Neural cell (in vitro differentiated cells): ENCODE measurements around the gene KIF5B. TPM values are rescaled to one million over a fixed set of nuclear protein-coding genes. Genes with fewer than 3 reads are reported as not detected.

Experiments used
- H2AFZ ChIP-seq: fragments of 200-600, 300-800 bp; sonication (generic), shearing (Covaris generic); 2 replicates; pipeline ENCODE4 v1.6.0; 2014; ENCODE audit warnings: low read depth, mild to moderate bottlenecking, antibody characterized with exemption, low read length, moderate library complexity
- H3F3A ChIP-seq: fragments of 200-600 bp; shearing (Covaris generic); 2 replicates; pipeline ENCODE4 v1.6.1; 2016; ENCODE audit warnings: mild to moderate bottlenecking, moderate library complexity, mixed read lengths, antibody characterized with exemption, low read length; ENCODE audit not compliant: insufficient read depth, poor library complexity, severe bottlenecking
- H3K27ac ChIP-seq: fragments of 200-600, 300-800 bp; sonication (generic), shearing (Covaris generic); 2 replicates; pipeline ENCODE4 v1.5.1; 2014; ENCODE audit warnings: mild to moderate bottlenecking, low read length, moderate library complexity
- H3K27me3 ChIP-seq: fragments of 300-800, 200-600 bp; sonication (generic), shearing (Covaris generic); 2 replicates; pipeline ENCODE4 v1.6.0; 2014; ENCODE audit warnings: mild to moderate bottlenecking, low read depth, low read length, moderate library complexity; ENCODE audit not compliant: insufficient read depth
- H3K36me3 ChIP-seq: fragments of 300-800, 200-600 bp; sonication (generic), shearing (Covaris generic); 2 replicates; pipeline ENCODE4 v1.5.1; 2014; ENCODE audit warnings: mild to moderate bottlenecking, antibody characterized with exemption, low read length, moderate library complexity; ENCODE audit not compliant: insufficient read depth
- H3K4me2 ChIP-seq: fragments of 300-800, 200-600 bp; sonication (generic), shearing (Covaris generic); 2 replicates; pipeline ENCODE4 v1.6.0; 2014; ENCODE audit warnings: mild to moderate bottlenecking, low read length
- H3K4me3 ChIP-seq: fragments of 300-800, 200-600 bp; sonication (generic), shearing (Covaris generic); 2 replicates; pipeline ENCODE4 v1.5.1; 2014; ENCODE audit warnings: mild to moderate bottlenecking, low read length, moderate library complexity
- H3K79me2 ChIP-seq: fragments of 200-600 bp; shearing (Covaris generic); replicated peaks from 2 replicates; pipeline ENCODE4 v1.6.0; 2014; ENCODE audit warnings: mild to moderate bottlenecking, low read length, moderate library complexity; ENCODE audit not compliant: insufficient read depth
- H3K9ac ChIP-seq: fragments of 300-800, 200-600 bp; sonication (generic), shearing (Covaris generic); 2 replicates; pipeline ENCODE4 v1.6.1; 2016; ENCODE audit warnings: mild to moderate bottlenecking, low read length, mixed read lengths
- H3K9me2 ChIP-seq: fragments of 200-600 bp; shearing (Covaris generic); 2 replicates; pipeline ENCODE4 v1.6.1; 2016; ENCODE audit warnings: mild to moderate bottlenecking, low read length, mixed read lengths; ENCODE audit not compliant: insufficient read depth
- H3K9me3 ChIP-seq: fragments of 200-600, 300-800 bp; sonication (generic), shearing (Covaris generic); 2 replicates; pipeline ENCODE4 v1.6.1; 2016; ENCODE audit warnings: mild to moderate bottlenecking, mixed run types, low read length, moderate library complexity, mixed read lengths
- H4K20me1 ChIP-seq: fragments of 200-600 bp; shearing (Covaris generic); 2 replicates; pipeline ENCODE4 v1.6.1; 2016; ENCODE audit warnings: mild to moderate bottlenecking, mixed run types; ENCODE audit not compliant: insufficient read depth
- CTCF ChIP-seq: fragments of 450-650 bp; IDR thresholded peaks from 2 replicates; pipeline ENCODE4 v1.5.1; 2014; ENCODE audit warnings: antibody characterized with exemption, mild to moderate bottlenecking, moderate library complexity; ENCODE audit not compliant: poor library complexity, severe bottlenecking
- EP300 ChIP-seq: fragments of 450-650 bp; conservative IDR thresholded peaks from 2 replicates; pipeline ENCODE4 v1.6.1; 2014; ENCODE audit warnings: antibody characterized with exemption, mild to moderate bottlenecking, moderate library complexity; ENCODE audit not compliant: poor library complexity, severe bottlenecking
- EZH2 ChIP-seq: fragments of 200-600, 300-800 bp; shearing (Covaris generic), sonication (generic); IDR thresholded peaks from 2 replicates; pipeline ENCODE4 v1.6.1; 2014; ENCODE audit warnings: antibody characterized with exemption, low read length, borderline replicate concordance, mild to moderate bottlenecking; ENCODE audit not compliant: insufficient read depth, poor library complexity, severe bottlenecking
- MXI1 ChIP-seq: fragments of 450-650 bp; conservative IDR thresholded peaks from 2 replicates; pipeline ENCODE4 v1.6.1; 2014; ENCODE audit warnings: antibody characterized with exemption, mild to moderate bottlenecking; ENCODE audit not compliant: poor library complexity, severe bottlenecking
- POLR2AphosphoS5 ChIP-seq: IDR thresholded peaks from 2 replicates; pipeline ENCODE4 v1.6.1; 2012
- RAD21 ChIP-seq: fragments of 450-650 bp; conservative IDR thresholded peaks from 2 replicates; pipeline ENCODE4 v1.6.1; 2014; ENCODE audit warnings: antibody characterized with exemption, mild to moderate bottlenecking, moderate library complexity
- SMC3 ChIP-seq: fragments of 450-650 bp; conservative IDR thresholded peaks from 2 replicates; pipeline ENCODE4 v1.6.1; 2014; ENCODE audit warnings: antibody characterized with exemption, mild to moderate bottlenecking, moderate library complexity; ENCODE audit not compliant: poor library complexity
- TAF1 ChIP-seq: IDR thresholded peaks from 2 replicates; pipeline ENCODE4 v1.6.1; 2012; ENCODE audit warnings: low read depth
- polyA plus RNA-seq: library from polyadenylated mRNA; depleted of rRNA; stranded (reverse); fragments of >200 nt; gene quantifications from 2 replicates; pipeline ENCODE4 v1.2.3, GENCODE V29; 2014
- TF ChIP-seq, protein P1 (sequence below): IDR thresholded peaks from 2 replicates; pipeline ENCODE4 v1.6.1; 2012; ENCODE audit warnings: borderline replicate concordance

Gene KIF5B
- polyA plus RNA-seq, 1 donor from 2014 or later = 96.3 TPM

- Histone ChIP-seq H3K36me3 (no peaks in the 10 kb centered on the region), H3F3A (no peaks in the 10 kb centered on the region), H3K9me2 (no peaks in the 10 kb centered on the region), H3K79me2 (no peaks in the 10 kb centered on the region), H4K20me1 (no peaks in the 10 kb centered on the region), H3K4me3 (no peak overlapping the region), H3K9ac (no peak overlapping the region), H3K4me2 (no peak overlapping the region), H3K9me3 (no peaks in the 10 kb centered on the region), H3K27me3 (no peaks in the 10 kb centered on the region), H3K27ac (no peak overlapping the region), H2AFZ (no peak overlapping the region)
- TF ChIP-seq EZH2 = no peak
- TF ChIP-seq RAD21 = no peak
- TF ChIP-seq, protein P1, sequence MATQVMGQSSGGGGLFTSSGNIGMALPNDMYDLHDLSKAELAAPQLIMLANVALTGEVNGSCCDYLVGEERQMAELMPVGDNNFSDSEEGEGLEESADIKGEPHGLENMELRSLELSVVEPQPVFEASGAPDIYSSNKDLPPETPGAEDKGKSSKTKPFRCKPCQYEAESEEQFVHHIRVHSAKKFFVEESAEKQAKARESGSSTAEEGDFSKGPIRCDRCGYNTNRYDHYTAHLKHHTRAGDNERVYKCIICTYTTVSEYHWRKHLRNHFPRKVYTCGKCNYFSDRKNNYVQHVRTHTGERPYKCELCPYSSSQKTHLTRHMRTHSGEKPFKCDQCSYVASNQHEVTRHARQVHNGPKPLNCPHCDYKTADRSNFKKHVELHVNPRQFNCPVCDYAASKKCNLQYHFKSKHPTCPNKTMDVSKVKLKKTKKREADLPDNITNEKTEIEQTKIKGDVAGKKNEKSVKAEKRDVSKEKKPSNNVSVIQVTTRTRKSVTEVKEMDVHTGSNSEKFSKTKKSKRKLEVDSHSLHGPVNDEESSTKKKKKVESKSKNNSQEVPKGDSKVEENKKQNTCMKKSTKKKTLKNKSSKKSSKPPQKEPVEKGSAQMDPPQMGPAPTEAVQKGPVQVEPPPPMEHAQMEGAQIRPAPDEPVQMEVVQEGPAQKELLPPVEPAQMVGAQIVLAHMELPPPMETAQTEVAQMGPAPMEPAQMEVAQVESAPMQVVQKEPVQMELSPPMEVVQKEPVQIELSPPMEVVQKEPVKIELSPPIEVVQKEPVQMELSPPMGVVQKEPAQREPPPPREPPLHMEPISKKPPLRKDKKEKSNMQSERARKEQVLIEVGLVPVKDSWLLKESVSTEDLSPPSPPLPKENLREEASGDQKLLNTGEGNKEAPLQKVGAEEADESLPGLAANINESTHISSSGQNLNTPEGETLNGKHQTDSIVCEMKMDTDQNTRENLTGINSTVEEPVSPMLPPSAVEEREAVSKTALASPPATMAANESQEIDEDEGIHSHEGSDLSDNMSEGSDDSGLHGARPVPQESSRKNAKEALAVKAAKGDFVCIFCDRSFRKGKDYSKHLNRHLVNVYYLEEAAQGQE = no peak
- no peak for TF ChIP-seq POLR2AphosphoS5
- TF ChIP-seq CTCF = no peak
- no peak for TF ChIP-seq TAF1
Measured at GRCh38 chr10:32091046-32091445, 34.8 kb upstream of the KIF5B start.

DNA sequence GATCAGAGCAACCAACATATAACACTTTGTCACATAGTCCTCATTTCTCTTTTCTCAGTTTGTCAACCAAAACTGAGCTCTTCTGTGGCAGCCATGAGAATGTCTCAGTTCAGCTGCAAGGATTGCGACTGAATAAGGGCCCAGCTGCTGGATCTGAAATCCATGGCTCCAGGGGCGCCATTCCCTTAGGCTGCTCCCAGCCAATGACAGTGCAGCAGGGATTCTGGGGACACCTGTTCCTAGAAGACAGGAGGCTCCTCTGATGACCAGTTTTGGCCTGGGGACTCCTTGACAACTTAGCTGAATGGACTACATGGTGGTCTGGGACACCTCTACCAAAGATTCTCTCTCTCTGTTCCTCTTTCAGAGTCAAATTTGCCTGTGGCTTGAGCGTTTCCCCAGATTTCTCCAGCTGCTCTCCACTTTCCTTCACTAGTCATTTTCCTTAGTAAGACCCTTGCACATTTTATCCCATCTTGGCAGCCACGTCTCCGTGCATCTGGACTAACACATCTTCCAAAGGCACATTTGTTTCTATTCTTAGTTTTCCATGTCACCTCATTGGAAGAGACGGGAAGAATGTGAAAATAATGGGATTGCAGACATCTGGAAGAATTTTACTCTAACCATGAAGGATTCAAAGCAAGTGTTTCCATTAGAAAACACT, 28.1 kb upstream of the KIF5B start:
- Histone ChIP-seq H3K79me2 (no peaks in the 10 kb centered on the region), H3K9ac (no peak overlapping the region), H2AFZ (no peak overlapping the region), H3K9me2 (no peaks in the 10 kb centered on the region), H4K20me1 (no peaks in the 10 kb centered on the region), H3K4me2 (no peak overlapping the region), H3K27me3 (no peaks in the 10 kb centered on the region), H3K27ac (no peak overlapping the region), H3K9me3 (no peaks in the 10 kb centered on the region), H3F3A (no peaks in the 10 kb centered on the region), H3K4me3 (no peak overlapping the region), H3K36me3 (no peaks in the 10 kb centered on the region)
- TF ChIP-seq CTCF (no peak), TAF1 (no peak), EP300 (no peak), MXI1 (no peak), EZH2 (no peak), POLR2AphosphoS5 (no peak), SMC3 (no peak), RAD21 (no peak)
- TF ChIP-seq, protein P1 = no peak
